ENCODE data around the gene KRT3.

The KRT3 gene

DNA sequence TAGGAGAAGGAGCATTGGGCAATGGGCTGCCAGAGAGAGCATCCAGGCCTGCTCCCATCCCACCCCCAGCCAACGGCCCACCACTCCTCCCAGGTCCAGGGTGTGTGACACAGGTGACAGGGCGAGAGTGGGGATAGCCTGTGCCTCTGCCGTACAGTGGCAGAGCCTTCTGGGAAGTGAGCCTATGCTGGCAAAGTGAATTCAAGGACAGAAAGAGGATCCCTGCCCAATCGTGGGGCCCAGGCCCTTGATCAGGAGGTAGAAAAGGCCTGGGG, 38.7 kb upstream of the KRT3 start:
- H3K36me3 ChIP-seq (ENCODE audit: insufficient read depth, low read length), result no peaks in the 10 kb centered on the region
- peaks cover 28% of the 10 kb centered on the region for H3K4me1 ChIP-seq (ENCODE audit: control insufficient read depth, insufficient read depth, low read length, unreplicated experiment)
- H2AFZ ChIP-seq (ENCODE audit: low read length, unreplicated experiment), result no peak overlapping the region
- no peak overlapping the region for H3K4me3 ChIP-seq (ENCODE audit: low read depth, low read length)
- no peaks in the 10 kb centered on the region for H3K79me2 ChIP-seq (ENCODE audit: control insufficient read depth, insufficient read depth, low read length, unreplicated experiment)
- no peak overlapping the region for H3K27ac ChIP-seq (ENCODE audit: low read depth, low read length)
- H3K27me3 ChIP-seq (ENCODE audit: insufficient read depth, low read length), result no peaks in the 10 kb centered on the region

DNA sequence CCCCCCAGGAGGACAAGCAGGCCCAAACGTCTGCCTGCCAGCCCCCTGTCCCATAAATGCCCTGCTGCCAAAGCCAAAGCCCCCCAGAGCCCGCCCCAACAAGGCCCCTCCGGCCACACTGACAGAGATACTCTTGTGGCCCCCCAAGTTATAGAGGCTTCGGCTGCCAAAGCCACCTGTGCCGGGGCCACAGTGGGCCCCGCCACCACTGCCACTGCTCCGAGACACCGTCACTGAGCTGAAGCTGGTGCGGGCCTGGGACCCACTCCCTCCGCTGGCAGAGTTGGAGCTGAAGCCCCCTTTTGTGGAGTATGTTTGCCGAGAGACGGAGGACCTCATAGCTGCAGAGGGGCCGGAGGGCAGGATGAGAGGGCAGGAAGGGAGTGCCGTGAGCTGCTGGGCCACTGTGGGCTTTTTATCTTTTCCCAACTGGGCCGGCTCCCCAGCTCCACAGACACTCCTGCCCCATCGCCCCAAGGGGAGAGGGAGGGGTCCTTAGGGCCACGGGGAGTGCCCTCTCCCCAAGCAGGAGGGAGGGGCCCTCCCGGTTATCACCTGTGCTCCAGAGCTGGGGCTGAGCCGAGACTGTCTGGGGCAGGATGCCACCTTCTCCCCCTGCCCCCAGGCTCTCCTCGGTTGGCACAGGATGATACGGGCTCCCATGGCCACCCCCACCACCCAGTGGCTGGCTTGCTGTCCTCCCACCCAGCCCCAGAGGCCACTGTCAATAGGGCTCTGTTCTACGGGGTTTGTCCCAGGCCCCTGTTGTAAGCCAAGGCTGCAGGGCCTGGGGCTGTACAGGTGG, 38.2 kb upstream of the KRT3 start, which contains the start of gene KRT79:
Gene KRT79 (minus strand): TSS at position 390 of the 805 bp plus-strand sequence. CDS start 51 bp downstream, at position 339.
- H2AFZ ChIP-seq (ENCODE audit: low read length, unreplicated experiment), result no peak within 1 kb of the TSS
- no peak within 1 kb of the TSS for H3K27ac ChIP-seq (ENCODE audit: low read depth, low read length)
- H3K79me2 ChIP-seq (ENCODE audit: control insufficient read depth, insufficient read depth, low read length, unreplicated experiment), result no peaks in the 10 kb centered on the region
- H3K4me3 ChIP-seq (ENCODE audit: low read depth, low read length), result no peak within 1 kb of the TSS
- no peaks in the 10 kb centered on the region for H3K27me3 ChIP-seq (ENCODE audit: insufficient read depth, low read length)
- no peaks in the 10 kb centered on the region for H3K36me3 ChIP-seq (ENCODE audit: insufficient read depth, low read length)
- H3K4me1 ChIP-seq (ENCODE audit: control insufficient read depth, insufficient read depth, low read length, unreplicated experiment), result peaks cover 28% of the 10 kb centered on the region

DNA sequence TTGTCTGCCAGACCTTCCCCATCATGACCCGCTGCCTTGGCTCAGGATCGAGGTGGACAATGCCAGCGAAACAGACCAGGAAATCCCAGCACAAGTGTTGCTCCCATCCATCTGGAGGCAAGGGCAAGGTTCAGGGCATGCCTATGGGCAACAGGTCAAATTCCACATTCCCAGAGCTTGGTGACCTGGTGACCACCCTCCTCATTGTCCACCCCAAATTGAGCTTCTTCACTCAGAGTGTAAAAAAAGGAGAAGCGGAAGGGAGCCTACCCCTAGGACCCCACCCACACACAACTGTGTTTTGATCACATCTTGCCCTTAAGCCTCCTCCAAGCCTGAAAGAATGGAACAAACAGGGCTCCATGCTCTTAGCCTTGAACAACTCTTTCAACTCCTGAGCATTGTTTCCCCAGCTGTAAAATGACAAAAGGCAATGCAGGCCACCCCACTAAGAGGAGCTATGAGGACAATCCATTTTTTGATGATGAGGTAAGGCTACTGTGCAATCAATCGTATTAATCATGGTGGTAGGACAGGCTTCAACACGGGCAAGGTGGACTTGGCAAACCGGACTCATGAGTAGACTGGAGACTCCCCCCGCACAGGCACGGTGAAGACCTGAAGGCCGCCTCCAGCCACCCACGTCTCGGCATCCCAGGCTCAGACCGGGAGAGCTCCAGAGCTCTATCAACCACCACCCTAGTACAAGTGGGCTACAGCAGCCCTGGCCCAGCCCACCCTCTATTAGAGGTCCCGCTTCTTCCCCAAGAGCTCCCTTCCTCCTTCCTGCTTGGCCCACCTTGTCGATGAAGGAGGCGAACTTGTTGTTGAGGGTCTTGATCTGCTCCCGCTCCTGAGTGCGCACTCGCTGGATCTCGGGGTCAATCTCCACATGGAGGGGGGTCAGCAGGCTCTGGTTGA, 37.3 kb upstream of the KRT3 start:
- Histone ChIP-seq H3K27me3 (ENCODE audit: insufficient read depth, low read length) (no peaks in the 10 kb centered on the region), H3K4me3 (ENCODE audit: low read depth, low read length) (no peak overlapping the region), H3K4me1 (ENCODE audit: control insufficient read depth, insufficient read depth, low read length, unreplicated experiment) (peaks cover 28% of the 10 kb centered on the region), H2AFZ (ENCODE audit: low read length, unreplicated experiment) (no peak overlapping the region), H3K79me2 (ENCODE audit: control insufficient read depth, insufficient read depth, low read length, unreplicated experiment) (no peaks in the 10 kb centered on the region), H3K36me3 (ENCODE audit: insufficient read depth, low read length) (no peaks in the 10 kb centered on the region), H3K27ac (ENCODE audit: low read depth, low read length) (no peak overlapping the region)

DNA sequence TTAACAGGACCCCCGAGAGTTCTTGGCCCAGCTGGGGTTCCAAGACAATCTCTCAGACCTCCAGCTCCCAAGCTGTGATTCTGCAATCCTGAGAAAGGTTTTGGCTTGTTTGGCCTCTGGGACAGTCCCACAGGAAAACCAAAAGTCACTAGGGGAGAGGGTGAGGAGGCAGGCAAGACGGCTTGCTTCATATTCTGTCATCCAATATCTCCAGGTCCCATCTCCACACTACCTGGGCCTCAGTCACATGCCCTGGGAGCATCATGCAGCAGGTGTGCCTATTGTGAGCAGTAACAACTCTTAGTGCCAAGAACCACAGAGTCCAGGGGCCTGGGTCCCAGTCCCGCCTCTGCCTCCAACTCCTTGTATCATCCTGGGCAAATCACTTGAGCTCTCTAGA, 36.5 kb upstream of the KRT3 start:
- H3K27ac ChIP-seq (ENCODE audit: low read depth, low read length), result no peak overlapping the region
- no peaks in the 10 kb centered on the region for H3K79me2 ChIP-seq (ENCODE audit: control insufficient read depth, insufficient read depth, low read length, unreplicated experiment)
- peaks cover 21% of the 10 kb centered on the region for H3K4me1 ChIP-seq (ENCODE audit: control insufficient read depth, insufficient read depth, low read length, unreplicated experiment)
- no peaks in the 10 kb centered on the region for H3K36me3 ChIP-seq (ENCODE audit: insufficient read depth, low read length)
- H2AFZ ChIP-seq (ENCODE audit: low read length, unreplicated experiment), result no peak overlapping the region
- no peak overlapping the region for H3K4me3 ChIP-seq (ENCODE audit: low read depth, low read length)
- no peaks in the 10 kb centered on the region for H3K27me3 ChIP-seq (ENCODE audit: insufficient read depth, low read length)

DNA sequence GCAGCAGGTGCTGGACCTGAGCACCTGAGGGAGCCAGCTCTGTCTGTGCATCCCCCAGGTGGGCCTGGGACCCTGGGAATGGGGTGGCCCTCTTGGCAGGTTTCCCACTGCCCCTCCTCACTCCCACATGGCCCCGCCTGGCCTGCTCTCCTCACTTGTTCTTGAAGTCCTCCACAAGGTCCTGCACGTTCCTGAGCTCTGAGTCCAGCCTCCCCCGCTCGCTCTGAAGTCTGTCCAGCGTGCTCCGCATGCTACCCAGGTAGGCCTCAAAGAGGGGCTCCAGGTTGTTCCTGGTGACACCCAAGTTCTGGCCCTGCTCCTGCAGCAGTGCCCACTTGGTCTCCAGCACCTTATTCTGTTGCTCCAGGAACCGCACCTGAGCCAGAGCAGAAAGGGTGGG, 35.3 kb upstream of the KRT3 start:
- Histone ChIP-seq H3K36me3 (ENCODE audit: insufficient read depth, low read length) (no peaks in the 10 kb centered on the region), H2AFZ (ENCODE audit: low read length, unreplicated experiment) (no peak overlapping the region), H3K79me2 (ENCODE audit: control insufficient read depth, insufficient read depth, low read length, unreplicated experiment) (no peaks in the 10 kb centered on the region), H3K27ac (ENCODE audit: low read depth, low read length) (no peak overlapping the region), H3K4me1 (ENCODE audit: control insufficient read depth, insufficient read depth, low read length, unreplicated experiment) (peaks cover 9% of the 10 kb centered on the region), H3K27me3 (ENCODE audit: insufficient read depth, low read length) (no peaks in the 10 kb centered on the region), H3K4me3 (ENCODE audit: low read depth, low read length) (no peak overlapping the region)

DNA sequence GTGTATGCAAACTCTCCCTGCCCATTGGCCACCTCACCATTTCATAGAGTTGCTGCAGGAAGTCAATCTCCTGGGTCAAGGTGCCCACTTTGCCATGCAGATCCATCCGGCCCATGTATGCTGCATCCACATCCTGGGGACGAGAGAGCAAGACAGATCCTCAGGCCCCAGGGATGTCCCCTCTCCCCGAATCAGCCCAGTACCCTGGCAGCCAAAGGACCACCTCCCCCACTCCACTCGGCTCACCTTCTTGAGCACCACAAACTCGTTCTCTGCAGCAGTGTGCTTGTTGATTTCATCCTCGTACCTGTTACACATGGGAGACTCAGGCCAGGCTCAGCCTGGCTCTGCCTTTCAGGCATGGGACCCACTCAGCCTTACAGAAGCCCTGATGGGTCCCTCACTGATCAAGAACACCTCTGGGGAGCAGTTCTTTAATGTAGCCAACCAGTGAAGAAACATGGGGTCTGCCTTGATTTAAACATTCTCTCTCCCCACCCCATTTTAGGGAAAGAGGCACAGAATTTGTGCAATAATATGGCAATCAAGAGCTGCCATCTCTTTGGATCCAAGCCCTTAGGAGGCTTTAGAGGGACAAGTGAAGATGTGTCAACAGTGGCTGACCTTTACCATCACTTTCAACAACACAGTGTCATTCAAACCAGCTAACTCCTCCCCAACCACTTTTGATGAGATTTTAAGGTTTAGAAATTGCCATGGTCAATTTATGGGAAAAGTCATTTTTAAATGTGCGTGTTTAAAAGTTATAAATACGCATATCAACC, 34.3 kb upstream of the KRT3 start:
- no peak overlapping the region for H3K4me3 ChIP-seq (ENCODE audit: low read depth, low read length)
- H3K27ac ChIP-seq (ENCODE audit: low read depth, low read length), result no peak overlapping the region
- H3K4me1 ChIP-seq (ENCODE audit: control insufficient read depth, insufficient read depth, low read length, unreplicated experiment), result no peaks in the 10 kb centered on the region
- H2AFZ ChIP-seq (ENCODE audit: low read length, unreplicated experiment), result no peak overlapping the region
- no peaks in the 10 kb centered on the region for H3K27me3 ChIP-seq (ENCODE audit: insufficient read depth, low read length)
- H3K36me3 ChIP-seq (ENCODE audit: insufficient read depth, low read length), result no peaks in the 10 kb centered on the region
- no peaks in the 10 kb centered on the region for H3K79me2 ChIP-seq (ENCODE audit: control insufficient read depth, insufficient read depth, low read length, unreplicated experiment)

DNA sequence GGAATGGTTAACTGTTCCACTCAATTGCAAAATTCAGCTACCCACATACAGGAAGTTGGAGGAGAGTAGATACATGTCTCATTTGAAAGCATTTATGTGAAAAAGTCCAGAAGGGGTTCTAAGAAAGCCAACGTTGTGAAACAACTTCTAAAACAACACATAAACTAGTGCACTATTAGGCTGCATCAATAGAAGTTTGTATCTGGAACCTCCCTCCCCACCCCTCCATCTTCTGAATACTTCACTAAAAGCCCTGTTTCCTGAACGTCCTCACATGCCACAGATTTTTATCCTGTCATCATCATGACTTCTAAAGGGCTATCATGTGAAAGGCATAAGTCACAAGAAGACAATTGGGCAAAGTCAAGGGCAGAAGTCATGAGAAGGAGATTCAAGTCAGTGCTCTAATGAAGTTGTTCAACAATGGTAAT, 32.7 kb upstream of the KRT3 start:
- no peaks in the 10 kb centered on the region for H3K36me3 ChIP-seq (ENCODE audit: insufficient read depth, low read length)
- H3K4me1 ChIP-seq (ENCODE audit: control insufficient read depth, insufficient read depth, low read length, unreplicated experiment), result no peaks in the 10 kb centered on the region
- no peaks in the 10 kb centered on the region for H3K79me2 ChIP-seq (ENCODE audit: control insufficient read depth, insufficient read depth, low read length, unreplicated experiment)
- H3K27me3 ChIP-seq (ENCODE audit: insufficient read depth, low read length), result no peaks in the 10 kb centered on the region
- no peak overlapping the region for H2AFZ ChIP-seq (ENCODE audit: low read length, unreplicated experiment)
- no peak overlapping the region for H3K4me3 ChIP-seq (ENCODE audit: low read depth, low read length)
- H3K27ac ChIP-seq (ENCODE audit: low read depth, low read length), result no peak overlapping the region

DNA sequence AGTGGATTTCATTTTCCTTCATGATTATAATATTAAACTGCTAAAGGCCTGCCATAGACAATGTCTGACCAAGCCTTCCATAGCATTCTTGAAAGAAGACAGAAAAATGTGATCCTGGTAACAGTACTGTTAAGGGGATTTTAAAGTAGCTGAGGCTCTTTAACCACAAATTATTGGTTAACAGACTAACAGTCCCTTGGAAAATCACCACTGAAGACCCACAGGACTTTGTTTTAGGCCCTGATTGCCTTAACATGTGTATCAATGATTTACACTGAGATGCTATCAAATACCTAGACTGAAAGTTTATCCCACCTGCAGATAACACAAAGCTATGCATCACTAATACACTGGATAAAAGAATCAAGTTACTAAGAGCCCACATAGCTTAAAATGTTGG, 32.2 kb upstream of the KRT3 start:
- no peaks in the 10 kb centered on the region for H3K79me2 ChIP-seq (ENCODE audit: control insufficient read depth, insufficient read depth, low read length, unreplicated experiment)
- H3K27ac ChIP-seq (ENCODE audit: low read depth, low read length), result no peak overlapping the region
- no peak overlapping the region for H3K4me3 ChIP-seq (ENCODE audit: low read depth, low read length)
- no peaks in the 10 kb centered on the region for H3K27me3 ChIP-seq (ENCODE audit: insufficient read depth, low read length)
- H3K36me3 ChIP-seq (ENCODE audit: insufficient read depth, low read length), result no peaks in the 10 kb centered on the region
- H3K4me1 ChIP-seq (ENCODE audit: control insufficient read depth, insufficient read depth, low read length, unreplicated experiment), result no peaks in the 10 kb centered on the region
- H2AFZ ChIP-seq (ENCODE audit: low read length, unreplicated experiment), result no peak overlapping the region

DNA sequence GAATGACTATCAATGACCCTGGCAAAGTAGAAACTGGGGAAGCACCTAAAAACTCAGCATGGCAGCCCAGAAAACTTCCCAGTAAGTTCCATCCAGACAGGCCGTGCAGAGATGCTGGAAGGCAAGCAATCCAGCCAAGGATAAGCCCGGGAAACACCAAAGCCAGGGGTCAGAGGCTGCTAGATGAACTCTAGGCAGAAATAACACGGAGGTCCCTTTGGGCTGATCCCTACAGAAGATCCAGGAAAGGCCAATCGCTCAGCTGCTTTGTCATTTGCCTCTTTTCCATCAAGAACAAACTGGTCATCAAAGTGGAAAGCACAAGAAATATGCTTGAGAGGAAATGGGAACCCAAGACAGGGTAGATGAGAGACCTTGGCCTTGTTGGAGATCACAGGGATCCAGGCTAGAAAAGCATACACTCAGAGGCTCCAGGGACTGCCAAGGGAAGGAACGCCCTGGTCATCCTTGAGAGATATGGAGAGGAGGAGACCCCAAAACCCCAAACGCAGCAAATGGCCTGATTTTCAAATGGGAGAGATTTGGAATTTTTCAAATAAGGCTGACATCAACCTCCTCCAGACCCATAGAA, 31.7 kb upstream of the KRT3 start:
- Histone ChIP-seq H3K27me3 (ENCODE audit: insufficient read depth, low read length) (no peaks in the 10 kb centered on the region), H3K36me3 (ENCODE audit: insufficient read depth, low read length) (no peaks in the 10 kb centered on the region), H3K27ac (ENCODE audit: low read depth, low read length) (no peak overlapping the region), H3K4me1 (ENCODE audit: control insufficient read depth, insufficient read depth, low read length, unreplicated experiment) (no peaks in the 10 kb centered on the region), H2AFZ (ENCODE audit: low read length, unreplicated experiment) (no peak overlapping the region), H3K79me2 (ENCODE audit: control insufficient read depth, insufficient read depth, low read length, unreplicated experiment) (no peaks in the 10 kb centered on the region), H3K4me3 (ENCODE audit: low read depth, low read length) (no peak overlapping the region)
